Duodenal mucosa (tissue), 2 donors: Measurements from ENCODE around the gene CPTP.
A peak's percentile ranks its signal among the peaks of the same experiment; 100 is the strongest.
"Not testable (repeated sequence)": the region's sequence is repeated elsewhere in the genome, so short reads cannot be mapped to it uniquely, and the experiment has no call there.

Source experiments
- H3K27ac ChIP-seq: one replicate; pipeline ENCODE4 v1.7.0; 2013; ENCODE audit warnings: low read depth, low read length
- H3K27me3 ChIP-seq, 2 donors: one replicate each; pipeline ENCODE4 v1.7.0; 2013; ENCODE audit warnings: low read length in 2 of 2, control low read depth in 1 of 2; ENCODE audit not compliant: insufficient read depth in 2 of 2, control insufficient read depth in 1 of 2
- H3K36me3 ChIP-seq, 2 donors: one replicate each; pipeline ENCODE4 v1.7.0; 2013; ENCODE audit warnings: low read length in 2 of 2, control low read depth in 1 of 2; ENCODE audit not compliant: insufficient read depth in 2 of 2, control insufficient read depth in 1 of 2
- H3K4me1 ChIP-seq, 2 donors: one replicate each; pipeline ENCODE4 v1.7.0; 2013; ENCODE audit warnings: low read length in 2 of 2, control low read depth in 1 of 2; ENCODE audit not compliant: insufficient read depth in 2 of 2, control insufficient read depth in 1 of 2
- H3K4me3 ChIP-seq, 2 donors: one replicate each; pipeline ENCODE4 v1.7.0; 2013; ENCODE audit warnings: low read length in 2 of 2, low read depth in 1 of 2
- H3K9ac ChIP-seq, 2 donors: one replicate each; pipeline ENCODE4 v1.7.0; 2013; ENCODE audit warnings: low read length in 2 of 2, low read depth in 1 of 2
- H3K9me3 ChIP-seq, 2 donors: one replicate each; pipeline ENCODE4 v1.7.0; 2013; ENCODE audit warnings: low read length in 2 of 2, control low read depth in 1 of 2; ENCODE audit not compliant: control insufficient read depth in 1 of 2

CPTP gene

GRCh38 chr1:1365875-1366698, 41.5 kb downstream of the CPTP start:
- Histone ChIP-seq H3K9ac (no peak overlapping the region), H3K36me3 (no peaks in the 10 kb centered on the region), H3K27ac (no peak overlapping the region), H3K27me3 (peaks cover 0 to 1% of the 10 kb centered on the region in 2 donors), H3K4me3 (no peak overlapping the region), H3K9me3 (peaks cover 0 to 9% of the 10 kb centered on the region in 2 donors), H3K4me1 (peaks cover 0 to 2% of the 10 kb centered on the region in 2 donors)

GRCh38 chr1:1366699-1367066, 42.1 kb downstream of the CPTP start:
- Histone ChIP-seq H3K9ac (no peak overlapping the region), H3K4me1 (peaks cover 3 to 5% of the 10 kb centered on the region in 2 donors), H3K4me3 (no peak overlapping the region), H3K9me3 (peaks cover 0 to 9% of the 10 kb centered on the region in 2 donors), H3K36me3 (no peaks in the 10 kb centered on the region), H3K27ac (no peak overlapping the region), H3K27me3 (no peaks in the 10 kb centered on the region)

GRCh38 chr1:1367315-1367714, 42.7 kb downstream of the CPTP start:
- Histone ChIP-seq H3K4me1 (peaks cover 8 to 11% of the 10 kb centered on the region in 2 donors), H3K27ac (no peak overlapping the region), H3K36me3 (no peaks in the 10 kb centered on the region)

GRCh38 chr1:1370094-1370493, 45.5 kb downstream of the CPTP start:
- not testable (repeated sequence) for H3K9me3 ChIP-seq, H3K27me3 ChIP-seq, H3K36me3 ChIP-seq, H3K4me3 ChIP-seq, H3K9ac ChIP-seq, H3K27ac ChIP-seq
- peaks cover 18 to 28% of the 10 kb centered on the region in 2 donors for H3K4me1 ChIP-seq

More at GRCh38 chr1:1367315-1367714, 42.7 kb downstream of the CPTP start:
- H3K9ac ChIP-seq: no peak overlapping the region
- H3K4me3 ChIP-seq: no peak overlapping the region
- H3K27me3 ChIP-seq: no peaks in the 10 kb centered on the region
- H3K9me3 ChIP-seq: peaks cover 0 to 9% of the 10 kb centered on the region in 2 donors

- Histone ChIP-seq H3K4me1 (peaks cover 18 to 28% of the 10 kb centered on the region in 2 donors), H3K9ac (no peak overlapping the region), H3K4me3 (no peak overlapping the region), H3K27me3 (no peaks in the 10 kb centered on the region), H3K27ac (no peak overlapping the region), H3K9me3 (peaks cover 0 to 9% of the 10 kb centered on the region in 2 donors), H3K36me3 (peaks cover 0 to 7% of the 10 kb centered on the region in 2 donors)
Measured at GRCh38 chr1:1370771-1371300, 46.2 kb downstream of the CPTP start.

- Histone ChIP-seq H3K4me1 (peaks cover 18 to 33% of the 10 kb centered on the region in 2 donors), H3K9ac (no peak overlapping the region)
Measured at GRCh38 chr1:1371364-1371745, 46.8 kb downstream of the CPTP start.

GRCh38 chr1:1371746-1372711, 47.4 kb downstream of the CPTP start:
- Histone ChIP-seq H3K9me3 (peaks cover 0 to 2% of the 10 kb centered on the region in 2 donors), H3K9ac (no peak overlapping the region), H3K4me1 (peaks cover 18 to 33% of the 10 kb centered on the region in 2 donors), H3K36me3 (peaks cover 0 to 7% of the 10 kb centered on the region in 2 donors), H3K4me3 (no peak overlapping the region), H3K27ac (no peak overlapping the region), H3K27me3 (no peaks in the 10 kb centered on the region)

More at GRCh38 chr1:1371364-1371745, 46.8 kb downstream of the CPTP start:
- Histone ChIP-seq H3K4me3 (no peak overlapping the region), H3K27me3 (no peaks in the 10 kb centered on the region), H3K27ac (no peak overlapping the region), H3K36me3 (peaks cover 0 to 7% of the 10 kb centered on the region in 2 donors), H3K9me3 (peaks cover 0 to 8% of the 10 kb centered on the region in 2 donors)

GRCh38 chr1:1373051-1373814, 48.6 kb downstream of the CPTP start:
- H3K27ac ChIP-seq: no peak overlapping the region
- no peaks in the 10 kb centered on the region for H3K27me3 ChIP-seq
- peaks cover 0 to 7% of the 10 kb centered on the region in 2 donors for H3K36me3 ChIP-seq
- no peaks in the 10 kb centered on the region for H3K9me3 ChIP-seq
- no peak overlapping the region for H3K9ac ChIP-seq
- H3K4me3 ChIP-seq: peak overlapping the region in 1 of 2 donors; percentile 84
- peaks cover 18 to 33% of the 10 kb centered on the region in 2 donors for H3K4me1 ChIP-seq

GRCh38 chr1:1373815-1374588, 49.4 kb downstream of the CPTP start:
- Histone ChIP-seq H3K9me3 (no peaks in the 10 kb centered on the region), H3K36me3 (peaks cover 0 to 7% of the 10 kb centered on the region in 2 donors), H3K27me3 (no peaks in the 10 kb centered on the region), H3K27ac (no peak overlapping the region), H3K9ac (peak overlapping the region; percentile 79 to 89), H3K4me3 (peak overlapping the region; percentile 83 to 84), H3K4me1 (peaks cover 18 to 33% of the 10 kb centered on the region in 2 donors)
